SK-N-SH treated with all-trans-retinoic acid at 6 μM for 48 hours (cell line): ENCODE data around the gene ENGASE.

Source experiments
- ATAC-seq: fragments of 200-7000 bp; cut with Tn5 transposase; 3 replicates; pipeline ENCODE4 v1.9.1; 2020; ENCODE audit warnings: mild to moderate bottlenecking, moderate library complexity
- ARNTL ChIP-seq: fragments of 450-650 bp; formaldehyde crosslinking; IDR thresholded peaks from 2 replicates; pipeline ENCODE4 v1.5.0; 2020; ENCODE audit warnings: low read depth, mild to moderate bottlenecking, moderate library complexity, borderline replicate concordance
- BACH2 ChIP-seq: fragments of 250-450 bp; sonication (Bioruptor Pico); IDR thresholded peaks from 2 replicates; pipeline ENCODE4 v1.9.0; 2021; ENCODE audit warnings: mild to moderate bottlenecking, borderline replicate concordance
- CSDC2 ChIP-seq: fragments of 250-450 bp; sonication (Bioruptor Pico); IDR thresholded peaks from 2 replicates; pipeline ENCODE4 v1.5.0; 2020; ENCODE audit warnings: mild to moderate bottlenecking, moderate library complexity
- ESRRG ChIP-seq: fragments of 250-450 bp; sonication (Bioruptor Pico); IDR thresholded peaks from 2 replicates; pipeline ENCODE4 v1.6.1; 2021; ENCODE audit warnings: mild to moderate bottlenecking
- GLIS3 ChIP-seq: fragments of 250-450 bp; sonication (Bioruptor Pico); IDR thresholded peaks from 2 replicates; pipeline ENCODE4 v1.5.0; 2020; ENCODE audit warnings: mild to moderate bottlenecking, moderate library complexity
- ISL1 ChIP-seq: fragments of 250-450 bp; sonication (Bioruptor Pico); IDR thresholded peaks from 2 replicates; pipeline ENCODE4 v2.1.2; 2022; ENCODE audit warnings: mild to moderate bottlenecking, moderate library complexity
- OSR1 ChIP-seq: fragments of 250-450 bp; sonication (Bioruptor Pico); IDR thresholded peaks from 2 replicates; pipeline ENCODE4 v1.8.0; 2022; ENCODE audit warnings: moderate library complexity, mild to moderate bottlenecking, inconsistent platforms
- PPARA ChIP-seq: fragments of 250-450 bp; sonication (Bioruptor Pico); IDR thresholded peaks from 2 replicates; pipeline ENCODE4 v1.5.0; 2020; ENCODE audit warnings: mild to moderate bottlenecking, borderline replicate concordance
- RARB ChIP-seq: fragments of 250-450 bp; sonication (Bioruptor Pico); IDR thresholded peaks from 2 replicates; pipeline ENCODE4 v1.8.0; 2021; ENCODE audit warnings: mild to moderate bottlenecking, moderate library complexity
- SNAI2 ChIP-seq: fragments of 250-450 bp; sonication (Bioruptor Pico); IDR thresholded peaks from 2 replicates; pipeline ENCODE4 v1.5.0; 2020; ENCODE audit warnings: mild to moderate bottlenecking, moderate library complexity
- TCF4 ChIP-seq: fragments of 250-450 bp; sonication (Bioruptor Pico); IDR thresholded peaks from 2 replicates; pipeline ENCODE4 v1.8.0; 2021; ENCODE audit warnings: mild to moderate bottlenecking, moderate library complexity, borderline replicate concordance
- TOX ChIP-seq: fragments of 250-450 bp; sonication (Bioruptor Pico); IDR thresholded peaks from 2 replicates; pipeline ENCODE4 v1.8.0; 2021; ENCODE audit warnings: mild to moderate bottlenecking, moderate library complexity, borderline replicate concordance
- ZC3H10 ChIP-seq: fragments of 250-450 bp; sonication (Bioruptor Pico); IDR thresholded peaks from 2 replicates; pipeline ENCODE4 v1.5.1; 2021; ENCODE audit warnings: mild to moderate bottlenecking, moderate library complexity
- ZFP3 ChIP-seq: fragments of 250-450 bp; sonication (Bioruptor Pico); IDR thresholded peaks from 2 replicates; pipeline ENCODE4 v1.5.0; 2020; ENCODE audit warnings: mild to moderate bottlenecking, moderate library complexity
- ZFP30 ChIP-seq: fragments of 450-650 bp; formaldehyde crosslinking; IDR thresholded peaks from 2 replicates; pipeline ENCODE4 v1.5.0; 2022; ENCODE audit warnings: mild to moderate bottlenecking, moderate library complexity
- ZNF565 ChIP-seq: fragments of 450-650 bp; formaldehyde crosslinking; conservative IDR thresholded peaks from 2 replicates; pipeline ENCODE4 v1.5.0; 2020; ENCODE audit warnings: low read depth, mild to moderate bottlenecking, moderate library complexity
- ZNF70 ChIP-seq: fragments of 450-650 bp; formaldehyde crosslinking; IDR thresholded peaks from 2 replicates; pipeline ENCODE4 v1.5.0; 2020; ENCODE audit warnings: mild to moderate bottlenecking, moderate library complexity
- ZNF8 ChIP-seq: fragments of 450-650 bp; formaldehyde crosslinking; IDR thresholded peaks from 2 replicates; pipeline ENCODE4 v1.5.0; 2020; ENCODE audit warnings: mild to moderate bottlenecking, moderate library complexity
- TF ChIP-seq, protein P1 (sequence below): fragments of 250-450 bp; sonication (Bioruptor Pico); IDR thresholded peaks from 2 replicates; pipeline ENCODE4 v1.5.0; 2020; ENCODE audit warnings: mild to moderate bottlenecking, moderate library complexity
- TF ChIP-seq, protein P2 (sequence below): fragments of 250-450 bp; sonication (Bioruptor Pico); IDR thresholded peaks from 2 replicates; pipeline ENCODE4 v1.5.1; 2021; ENCODE audit warnings: mild to moderate bottlenecking, moderate library complexity
- TF ChIP-seq, protein P3 (sequence below): fragments of 250-450 bp; sonication (Bioruptor Pico); IDR thresholded peaks from 2 replicates; pipeline ENCODE4 v1.8.0; 2020; ENCODE audit warnings: mild to moderate bottlenecking, moderate library complexity, borderline replicate concordance

Gene ENGASE

DNA sequence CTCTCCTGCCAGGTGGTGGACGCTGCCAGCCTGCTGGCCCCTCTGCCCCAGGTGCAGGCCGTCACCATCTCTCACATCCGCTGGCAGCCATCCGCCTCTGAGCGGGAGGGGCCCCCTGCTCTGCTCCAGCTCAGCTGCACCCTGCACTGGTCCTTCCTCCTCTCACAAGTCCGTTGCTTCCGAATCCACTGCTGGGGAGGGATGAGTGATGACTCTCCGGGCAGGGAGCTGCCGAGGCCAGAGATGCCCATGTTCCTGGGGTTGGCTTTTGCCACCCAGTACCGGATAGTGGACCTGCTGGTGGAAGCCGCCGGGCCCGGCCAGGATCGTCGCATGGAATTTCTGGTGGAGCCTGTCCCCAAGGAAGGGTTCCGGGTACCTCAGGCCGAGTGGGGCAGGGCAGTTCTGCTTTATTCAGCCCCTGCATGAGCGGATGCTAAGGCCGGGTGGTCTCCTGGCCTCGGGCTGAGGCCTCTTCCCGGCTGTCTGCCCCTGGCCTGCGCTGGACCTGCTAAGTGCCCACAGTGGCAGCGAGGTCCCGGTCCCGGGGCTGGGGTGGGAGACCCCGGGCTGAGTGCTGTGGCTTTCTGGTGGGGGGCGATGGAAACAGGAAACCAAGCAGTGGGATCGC, 11.4 kb downstream of the ENGASE start:
- no peak for TF ChIP-seq TOX (CRISPR knock-in tag)
- TF ChIP-seq, protein P1, sequence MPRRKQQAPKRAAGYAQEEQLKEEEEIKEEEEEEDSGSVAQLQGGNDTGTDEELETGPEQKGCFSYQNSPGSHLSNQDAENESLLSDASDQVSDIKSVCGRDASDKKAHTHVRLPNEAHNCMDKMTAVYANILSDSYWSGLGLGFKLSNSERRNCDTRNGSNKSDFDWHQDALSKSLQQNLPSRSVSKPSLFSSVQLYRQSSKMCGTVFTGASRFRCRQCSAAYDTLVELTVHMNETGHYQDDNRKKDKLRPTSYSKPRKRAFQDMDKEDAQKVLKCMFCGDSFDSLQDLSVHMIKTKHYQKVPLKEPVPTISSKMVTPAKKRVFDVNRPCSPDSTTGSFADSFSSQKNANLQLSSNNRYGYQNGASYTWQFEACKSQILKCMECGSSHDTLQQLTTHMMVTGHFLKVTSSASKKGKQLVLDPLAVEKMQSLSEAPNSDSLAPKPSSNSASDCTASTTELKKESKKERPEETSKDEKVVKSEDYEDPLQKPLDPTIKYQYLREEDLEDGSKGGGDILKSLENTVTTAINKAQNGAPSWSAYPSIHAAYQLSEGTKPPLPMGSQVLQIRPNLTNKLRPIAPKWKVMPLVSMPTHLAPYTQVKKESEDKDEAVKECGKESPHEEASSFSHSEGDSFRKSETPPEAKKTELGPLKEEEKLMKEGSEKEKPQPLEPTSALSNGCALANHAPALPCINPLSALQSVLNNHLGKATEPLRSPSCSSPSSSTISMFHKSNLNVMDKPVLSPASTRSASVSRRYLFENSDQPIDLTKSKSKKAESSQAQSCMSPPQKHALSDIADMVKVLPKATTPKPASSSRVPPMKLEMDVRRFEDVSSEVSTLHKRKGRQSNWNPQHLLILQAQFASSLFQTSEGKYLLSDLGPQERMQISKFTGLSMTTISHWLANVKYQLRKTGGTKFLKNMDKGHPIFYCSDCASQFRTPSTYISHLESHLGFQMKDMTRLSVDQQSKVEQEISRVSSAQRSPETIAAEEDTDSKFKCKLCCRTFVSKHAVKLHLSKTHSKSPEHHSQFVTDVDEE (CRISPR knock-in tag): no peak
- no peak for TF ChIP-seq ZNF8
- TF ChIP-seq SNAI2 (CRISPR knock-in tag): no peak
- no peak for ATAC-seq

DNA sequence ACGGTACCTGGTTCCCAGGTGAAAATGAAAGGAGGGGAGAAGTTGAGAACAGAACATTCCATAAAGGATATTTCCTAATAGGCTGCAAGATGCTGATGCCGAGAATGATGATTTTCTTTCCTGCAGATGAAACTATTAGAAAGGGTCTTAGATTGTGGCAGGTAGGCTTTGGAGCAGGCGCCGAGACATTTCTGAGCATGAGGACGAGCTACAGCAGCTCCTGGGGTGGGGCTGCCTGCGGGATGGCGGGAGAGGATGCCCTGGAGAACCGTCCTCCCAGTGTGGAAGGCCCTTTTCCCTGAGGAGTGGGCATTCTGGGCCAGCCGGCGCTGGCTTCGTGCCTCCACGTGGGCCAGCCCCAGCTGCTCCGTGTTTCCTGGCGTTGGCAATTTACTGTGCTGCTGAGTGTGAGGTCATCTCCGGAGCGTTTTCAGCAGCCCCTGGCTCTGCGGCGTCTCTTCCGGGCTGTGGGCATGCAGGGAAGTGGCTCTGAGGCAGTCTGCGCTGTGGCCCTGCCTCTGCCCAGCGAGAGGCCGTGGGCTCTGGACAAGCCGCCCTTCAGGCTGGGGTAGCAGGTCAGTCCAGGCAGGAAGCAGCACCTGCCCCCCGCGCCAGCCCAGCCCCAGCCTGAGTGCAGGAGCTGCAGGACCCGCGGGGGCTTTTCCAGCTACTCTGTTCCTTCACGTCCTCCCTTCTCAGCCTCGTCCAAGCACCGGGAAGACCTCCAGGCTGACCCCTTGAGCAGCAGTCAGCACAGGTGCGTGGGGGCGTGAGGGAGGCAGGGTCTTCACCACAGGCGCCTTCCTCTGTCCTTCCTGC, 12.2 kb downstream of the ENGASE start:
- no peak; the same call in 2 of the 3 replicates for ATAC-seq
- TF ChIP-seq SNAI2 (CRISPR knock-in tag) (no peak), OSR1 (CRISPR knock-in tag) (no peak), ZC3H10 (CRISPR knock-in tag) (no peak), PPARA (CRISPR knock-in tag) (no peak), ISL1 (CRISPR knock-in tag) (no peak), ESRRG (CRISPR knock-in tag) (no peak), RARB (CRISPR knock-in tag) (no peak), GLIS3 (CRISPR knock-in tag) (no peak), ZNF70 (CRISPR knock-in tag) (no peak), ZFP30 (CRISPR knock-in tag) (no peak), ZFP3 (CRISPR knock-in tag) (no peak), ARNTL (no peak)
- TF ChIP-seq, protein P2, sequence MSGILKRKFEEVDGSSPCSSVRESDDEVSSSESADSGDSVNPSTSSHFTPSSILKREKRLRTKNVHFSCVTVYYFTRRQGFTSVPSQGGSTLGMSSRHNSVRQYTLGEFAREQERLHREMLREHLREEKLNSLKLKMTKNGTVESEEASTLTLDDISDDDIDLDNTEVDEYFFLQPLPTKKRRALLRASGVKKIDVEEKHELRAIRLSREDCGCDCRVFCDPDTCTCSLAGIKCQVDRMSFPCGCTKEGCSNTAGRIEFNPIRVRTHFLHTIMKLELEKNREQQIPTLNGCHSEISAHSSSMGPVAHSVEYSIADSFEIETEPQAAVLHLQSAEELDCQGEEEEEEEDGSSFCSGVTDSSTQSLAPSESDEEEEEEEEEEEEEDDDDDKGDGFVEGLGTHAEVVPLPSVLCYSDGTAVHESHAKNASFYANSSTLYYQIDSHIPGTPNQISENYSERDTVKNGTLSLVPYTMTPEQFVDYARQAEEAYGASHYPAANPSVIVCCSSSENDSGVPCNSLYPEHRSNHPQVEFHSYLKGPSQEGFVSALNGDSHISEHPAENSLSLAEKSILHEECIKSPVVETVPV (CRISPR knock-in tag): no peak
- TF ChIP-seq, protein P3, sequence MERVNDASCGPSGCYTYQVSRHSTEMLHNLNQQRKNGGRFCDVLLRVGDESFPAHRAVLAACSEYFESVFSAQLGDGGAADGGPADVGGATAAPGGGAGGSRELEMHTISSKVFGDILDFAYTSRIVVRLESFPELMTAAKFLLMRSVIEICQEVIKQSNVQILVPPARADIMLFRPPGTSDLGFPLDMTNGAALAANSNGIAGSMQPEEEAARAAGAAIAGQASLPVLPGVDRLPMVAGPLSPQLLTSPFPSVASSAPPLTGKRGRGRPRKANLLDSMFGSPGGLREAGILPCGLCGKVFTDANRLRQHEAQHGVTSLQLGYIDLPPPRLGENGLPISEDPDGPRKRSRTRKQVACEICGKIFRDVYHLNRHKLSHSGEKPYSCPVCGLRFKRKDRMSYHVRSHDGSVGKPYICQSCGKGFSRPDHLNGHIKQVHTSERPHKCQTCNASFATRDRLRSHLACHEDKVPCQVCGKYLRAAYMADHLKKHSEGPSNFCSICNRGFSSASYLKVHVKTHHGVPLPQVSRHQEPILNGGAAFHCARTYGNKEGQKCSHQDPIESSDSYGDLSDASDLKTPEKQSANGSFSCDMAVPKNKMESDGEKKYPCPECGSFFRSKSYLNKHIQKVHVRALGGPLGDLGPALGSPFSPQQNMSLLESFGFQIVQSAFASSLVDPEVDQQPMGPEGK (CRISPR knock-in tag): no peak
- TF ChIP-seq, protein P1 (CRISPR knock-in tag): no peak

DNA sequence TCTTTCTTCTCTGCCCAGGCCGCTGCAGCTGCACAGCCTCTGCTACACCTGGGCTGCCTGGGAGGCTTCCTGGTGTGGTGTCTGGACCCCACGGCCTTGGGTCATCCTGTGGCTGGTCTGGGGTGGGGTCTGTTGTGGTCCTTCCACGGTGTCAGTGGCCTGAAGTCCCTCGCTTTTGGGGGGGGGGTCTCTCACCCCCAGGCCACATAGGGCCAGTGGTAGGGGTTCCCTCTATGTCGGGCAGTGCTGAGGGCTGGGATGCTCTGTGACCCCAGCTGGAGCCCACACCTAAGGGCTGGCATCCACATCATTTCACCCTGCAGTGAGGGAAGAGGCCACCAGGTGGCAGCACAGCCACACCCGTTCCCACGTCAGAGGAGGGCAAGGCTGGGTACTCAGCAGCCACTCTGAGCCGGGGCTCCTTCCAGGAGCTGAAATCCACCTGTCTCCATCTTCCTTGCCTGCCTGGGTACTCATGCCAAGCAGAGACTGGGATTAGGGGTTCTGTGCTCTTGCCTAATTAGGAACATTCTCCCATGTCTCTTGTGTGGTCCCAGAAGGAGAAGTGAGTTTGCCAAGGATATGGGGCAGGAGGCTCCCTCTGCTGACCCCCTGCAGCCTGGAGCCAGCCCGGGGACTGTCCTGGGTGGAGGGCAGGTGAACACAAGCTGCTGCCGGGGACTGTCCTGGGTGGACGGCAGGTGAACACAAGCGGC, 13.0 kb downstream of the ENGASE start:
- peak; percentile 87 for ATAC-seq
- no peak for TF ChIP-seq ZC3H10 (CRISPR knock-in tag)
- TF ChIP-seq ZFP3 (CRISPR knock-in tag): no peak
- TF ChIP-seq, protein P1 (CRISPR knock-in tag): no peak
- TF ChIP-seq, protein P3 (CRISPR knock-in tag): no peak
- no peak for TF ChIP-seq ZNF565 (CRISPR knock-in tag)
- no peak for TF ChIP-seq BACH2 (CRISPR knock-in tag)
- no peak for TF ChIP-seq ESRRG (CRISPR knock-in tag)
- no peak for TF ChIP-seq TCF4 (CRISPR knock-in tag)
- no peak for TF ChIP-seq CSDC2 (CRISPR knock-in tag)
- no peak for TF ChIP-seq OSR1 (CRISPR knock-in tag)
- no peak for TF ChIP-seq SNAI2 (CRISPR knock-in tag)
- no peak for TF ChIP-seq ZNF70 (CRISPR knock-in tag)
- no peak for TF ChIP-seq ISL1 (CRISPR knock-in tag)
- TF ChIP-seq ZFP30 (CRISPR knock-in tag): no peak
- TF ChIP-seq ZNF8: no peak
